ENCODE measurements around the gene WDR77.

Gene WDR77

GRCh38 chr1:111448918-111449702 is at the start of gene WDR77, which contains the start of gene ATP5PB:
WDR77 (minus strand) TSS chr1:111449256; CDS start chr1:111449169, 87 bp downstream.
ATP5PB (plus strand) TSS chr1:111449464; CDS start chr1:111449542, 78 bp downstream.
- peak within 1 kb of the TSS; percentile 98 for H3K4me3 ChIP-seq (ENCODE audit: low read depth, low read length)
- TF ChIP-seq CTCF (IDR thresholded peaks at IDR 0.05; ENCODE audit: borderline replicate concordance, insufficient read depth, low read depth, low read length), result no peak

- TF ChIP-seq CTCF (IDR thresholded peaks at IDR 0.05; ENCODE audit: borderline replicate concordance, insufficient read depth, low read depth, low read length), result no peak
- no peak overlapping the region for H3K4me3 ChIP-seq (ENCODE audit: low read depth, low read length)
Observed at GRCh38 chr1:111497592-111497991, 48.5 kb upstream of the WDR77 start.

GRCh38 chr1:111496398-111496797 is 47.3 kb upstream of the WDR77 start:
- TF ChIP-seq CTCF (IDR thresholded peaks at IDR 0.05; ENCODE audit: borderline replicate concordance, insufficient read depth, low read depth, low read length), result no peak
- no peak overlapping the region for H3K4me3 ChIP-seq (ENCODE audit: low read depth, low read length)

GRCh38 chr1:111491070-111491469 is 42.0 kb upstream of the WDR77 start:
- no peak for TF ChIP-seq CTCF (IDR thresholded peaks at IDR 0.05; ENCODE audit: borderline replicate concordance, insufficient read depth, low read depth, low read length)

GRCh38 chr1:111490220-111490619 is 41.2 kb upstream of the WDR77 start:
- no peak for TF ChIP-seq CTCF (IDR thresholded peaks at IDR 0.05; ENCODE audit: borderline replicate concordance, insufficient read depth, low read depth, low read length)
- no peak overlapping the region for H3K4me3 ChIP-seq (ENCODE audit: low read depth, low read length)

More at GRCh38 chr1:111491070-111491469, 42.0 kb upstream of the WDR77 start:
- H3K4me3 ChIP-seq (ENCODE audit: low read depth, low read length), result no peak overlapping the region

GRCh38 chr1:111489604-111490003 is 40.5 kb upstream of the WDR77 start:
- no peak for TF ChIP-seq CTCF (IDR thresholded peaks at IDR 0.05; ENCODE audit: borderline replicate concordance, insufficient read depth, low read depth, low read length)
- H3K4me3 ChIP-seq (ENCODE audit: low read depth, low read length), result no peak overlapping the region

GRCh38 chr1:111488669-111489068 is 39.6 kb upstream of the WDR77 start:
- no peak for TF ChIP-seq CTCF (IDR thresholded peaks at IDR 0.05; ENCODE audit: borderline replicate concordance, insufficient read depth, low read depth, low read length)
- no peak overlapping the region for H3K4me3 ChIP-seq (ENCODE audit: low read depth, low read length)

Data from GM12875 (cell line).